Fibroblast of upper back skin (primary cell): Measurements from ENCODE around the gene STK16.
A peak's percentile ranks its signal among the peaks of the same experiment; 100 is the strongest.
"Not testable (repeated sequence)": the region's sequence is repeated elsewhere in the genome, so short reads cannot be mapped to it uniquely, and the experiment has no call there.

Experiments
- DNase-seq: peaks from one replicate; pipeline ENCODE4 v3.0.0-alpha.2; 2013

The STK16 gene

GRCh38 chr2:219245148-219245898 is at the start of gene STK16, which contains the start of gene GLB1L:
TSS of gene STK16 (plus strand) at chr2:219245479. CDS start at chr2:219246000, 521 bp downstream.
TSS of gene GLB1L (minus strand) at chr2:219245444. CDS start at chr2:219243573, 1,871 bp downstream.
- peak; percentile 90 for DNase-seq

GRCh38 chr2:219197388-219197787 is 47.9 kb upstream of the STK16 start:
- DNase-seq: no peak

- DNase-seq: no peak
These were observed 46.3 kb upstream of the STK16 start for GRCh38 chr2:219198974-219199373.

GRCh38 chr2:219199470-219200211 is 45.6 kb upstream of the STK16 start:
- DNase-seq: no peak

- DNase-seq: not testable (repeated sequence)
These were observed 44.6 kb upstream of the STK16 start for GRCh38 chr2:219200502-219201326.

- not testable (repeated sequence) for DNase-seq
These were observed 43.9 kb upstream of the STK16 start for GRCh38 chr2:219201331-219201730.

- no peak for DNase-seq
These were observed 40.7 kb upstream of the STK16 start for GRCh38 chr2:219204425-219205164.

- DNase-seq: no peak
These were observed 40.1 kb upstream of the STK16 start for GRCh38 chr2:219205165-219205538.

GRCh38 chr2:219205981-219206327 is 39.3 kb upstream of the STK16 start:
- DNase-seq: no peak

- DNase-seq: peak; percentile 91
These were observed 38.7 kb upstream of the STK16 start, which contains the start of gene ZFAND2B for GRCh38 chr2:219206328-219207133. TSS of gene ZFAND2B (plus strand) at chr2:219206782. CDS start at chr2:219206988, 206 bp downstream.

GRCh38 chr2:219207134-219207883 is 38.0 kb upstream of the STK16 start:
- DNase-seq: no peak

GRCh38 chr2:219207884-219208740 is 37.2 kb upstream of the STK16 start:
- peak; percentile 28 for DNase-seq

- DNase-seq: no peak
These were observed 35.8 kb upstream of the STK16 start for GRCh38 chr2:219209236-219210195.

GRCh38 chr2:219210196-219210885 is 34.9 kb upstream of the STK16 start:
- no peak for DNase-seq

GRCh38 chr2:219210886-219211362 is 34.4 kb upstream of the STK16 start:
- no peak for DNase-seq

GRCh38 chr2:219213026-219213415 is 32.3 kb upstream of the STK16 start:
- no peak for DNase-seq

GRCh38 chr2:219213486-219214071 is 31.7 kb upstream of the STK16 start:
- no peak for DNase-seq
